ENCODE data around the gene TBX4.
"Not testable (repeated sequence)": the region's sequence is repeated elsewhere in the genome, so short reads cannot be mapped to it uniquely, and the experiment has no call there.

The TBX4 gene

GRCh38 chr17:61487989-61488595, 35.9 kb downstream of the TBX4 start:
- TF ChIP-seq CTCF (conservative IDR thresholded peaks at IDR 0.05; ENCODE audit: low read depth, low read length) = no peak
- H3K4me3 ChIP-seq (ENCODE audit: low read length) = no peak overlapping the region
- DNase-seq (ENCODE audit: low read depth) = no peak

- no peak overlapping the region for H3K4me3 ChIP-seq (ENCODE audit: low read length)
- no peak for TF ChIP-seq CTCF (conservative IDR thresholded peaks at IDR 0.05; ENCODE audit: low read depth, low read length)
- DNase-seq (ENCODE audit: low read depth) = no peak
Measured at GRCh38 chr17:61488878-61489718, 36.9 kb downstream of the TBX4 start.

GRCh38 chr17:61489719-61490490, 37.7 kb downstream of the TBX4 start:
- H3K4me3 ChIP-seq (ENCODE audit: low read length) = no peak overlapping the region
- no peak for DNase-seq (ENCODE audit: low read depth)
- no peak for TF ChIP-seq CTCF (conservative IDR thresholded peaks at IDR 0.05; ENCODE audit: low read depth, low read length)

GRCh38 chr17:61490540-61490975, 38.3 kb downstream of the TBX4 start:
- no peak overlapping the region for H3K4me3 ChIP-seq (ENCODE audit: low read length)
- no peak for DNase-seq (ENCODE audit: low read depth)
- no peak for TF ChIP-seq CTCF (conservative IDR thresholded peaks at IDR 0.05; ENCODE audit: low read depth, low read length)

GRCh38 chr17:61491981-61492380, 39.8 kb downstream of the TBX4 start:
- no peak for TF ChIP-seq CTCF (conservative IDR thresholded peaks at IDR 0.05; ENCODE audit: low read depth, low read length)
- no peak overlapping the region for H3K4me3 ChIP-seq (ENCODE audit: low read length)
- DNase-seq (ENCODE audit: low read depth) = no peak

DNA sequence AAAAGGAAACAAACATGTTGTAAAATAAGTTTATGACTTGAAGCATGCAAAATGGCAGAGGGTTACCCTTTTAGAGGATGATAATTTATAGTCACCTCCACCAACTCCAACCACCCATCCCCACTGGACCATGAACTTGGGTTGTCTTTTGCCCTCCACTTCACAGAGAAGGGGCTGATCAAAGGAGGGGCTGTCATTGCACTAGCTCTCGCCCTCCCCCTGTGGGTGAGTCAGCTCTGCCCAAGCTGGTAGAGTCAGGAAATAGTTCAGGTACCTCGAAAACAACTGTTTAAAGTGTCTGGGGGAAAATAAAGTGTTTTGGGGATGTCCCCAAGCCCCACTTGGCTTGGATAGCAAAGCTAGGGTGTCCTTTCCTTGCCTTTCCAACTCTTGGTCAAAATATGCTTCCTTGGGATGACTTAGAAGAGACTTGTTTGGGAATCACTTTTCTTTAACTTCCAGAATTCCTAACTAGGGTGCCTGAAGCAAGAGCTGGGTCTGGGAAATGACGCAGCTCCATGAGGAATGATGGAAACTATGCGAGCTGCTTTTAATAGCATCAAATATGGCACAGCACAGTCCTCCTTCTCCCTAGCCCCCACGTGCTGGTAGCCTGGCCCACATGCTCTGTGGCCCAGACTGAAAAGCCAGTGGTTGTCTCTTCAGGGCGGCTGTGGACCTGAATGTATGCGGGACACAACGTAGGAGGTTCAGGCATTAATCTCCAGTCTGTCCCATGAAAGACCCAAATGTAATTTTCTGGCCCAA, 40.7 kb downstream of the TBX4 start:
- no peak overlapping the region for H3K4me3 ChIP-seq (ENCODE audit: low read length)
- no peak for DNase-seq (ENCODE audit: low read depth)
- TF ChIP-seq CTCF (conservative IDR thresholded peaks at IDR 0.05; ENCODE audit: low read depth, low read length) = no peak

DNA sequence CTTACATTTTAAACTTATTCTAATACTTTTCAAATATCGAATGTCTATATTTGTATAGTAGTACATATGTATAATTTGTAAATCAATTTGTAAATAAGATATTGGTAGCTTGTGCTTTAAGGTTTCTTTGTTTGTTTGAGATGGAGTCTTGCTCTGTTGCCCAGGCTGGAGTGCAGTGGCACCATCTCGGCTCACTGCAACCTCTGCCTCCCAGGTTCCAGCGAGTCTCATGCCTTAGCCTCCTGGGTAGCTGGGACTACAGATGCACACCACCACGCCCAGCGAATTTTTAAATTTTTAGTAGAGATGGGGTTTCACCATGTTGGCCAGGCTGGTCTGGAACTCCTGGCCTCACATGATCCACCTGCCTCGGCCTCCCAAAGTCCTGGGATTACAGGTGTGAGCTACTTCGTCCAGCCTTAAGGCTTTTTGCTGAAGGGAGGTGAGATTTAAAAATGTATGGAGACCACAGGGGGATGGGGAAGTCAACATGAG, 41.7 kb downstream of the TBX4 start:
- DNase-seq (ENCODE audit: low read depth); H3K4me3 ChIP-seq (ENCODE audit: low read length): not testable (repeated sequence)

All from retinal pigment epithelial cell (primary cell).